H4 (cell line): ENCODE results near the gene UCN2. TPM values are rescaled to one million over a fixed set of nuclear protein-coding genes. Genes with fewer than 3 reads are reported as not detected.
A peak's percentile ranks its signal among the peaks of the same experiment; 100 is the strongest.

ENCODE experiments used
- DNase-seq: peaks from one replicate; pipeline ENCODE4 v3.0.0-alpha.2; 2015; ENCODE audit warnings: low spot score
- total RNA-seq: library from RNA; depleted of rRNA; stranded (reverse); fragments of >200 nt; shearing (Covaris generic); gene quantifications from 2 replicates; pipeline ENCODE4 v1.2.3, GENCODE V29; 2014; rRNA removed

UCN2 gene
- total RNA-seq = 0.29 and 0.56 TPM in 2 replicates

GRCh38 chr3:48563382-48563918 is at the start of gene UCN2:
Gene UCN2 (minus strand): TSS chr3:48563781. CDS start chr3:48563124, 657 bp downstream.
- no peak for DNase-seq

DNA sequence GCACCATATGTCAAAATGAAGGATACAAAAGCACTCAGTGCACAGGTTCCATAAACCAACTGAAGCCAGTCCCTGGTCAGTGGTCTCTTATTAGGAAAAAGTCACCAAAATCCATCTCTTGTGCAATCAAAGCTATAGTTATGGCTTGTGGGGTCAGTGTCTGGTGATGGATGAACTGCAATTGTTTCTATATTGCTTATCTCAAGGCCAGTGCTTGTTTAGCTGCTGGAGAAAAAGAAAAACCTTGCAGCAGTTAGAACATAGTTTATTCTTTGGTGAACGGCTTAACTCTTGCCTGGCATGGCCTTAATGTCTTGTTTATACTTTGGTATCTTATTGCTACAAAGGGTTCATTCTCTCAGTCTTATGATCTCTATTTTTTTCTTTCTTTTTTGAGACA is 48.7 kb upstream of the UCN2 start:
- no peak for DNase-seq

DNA sequence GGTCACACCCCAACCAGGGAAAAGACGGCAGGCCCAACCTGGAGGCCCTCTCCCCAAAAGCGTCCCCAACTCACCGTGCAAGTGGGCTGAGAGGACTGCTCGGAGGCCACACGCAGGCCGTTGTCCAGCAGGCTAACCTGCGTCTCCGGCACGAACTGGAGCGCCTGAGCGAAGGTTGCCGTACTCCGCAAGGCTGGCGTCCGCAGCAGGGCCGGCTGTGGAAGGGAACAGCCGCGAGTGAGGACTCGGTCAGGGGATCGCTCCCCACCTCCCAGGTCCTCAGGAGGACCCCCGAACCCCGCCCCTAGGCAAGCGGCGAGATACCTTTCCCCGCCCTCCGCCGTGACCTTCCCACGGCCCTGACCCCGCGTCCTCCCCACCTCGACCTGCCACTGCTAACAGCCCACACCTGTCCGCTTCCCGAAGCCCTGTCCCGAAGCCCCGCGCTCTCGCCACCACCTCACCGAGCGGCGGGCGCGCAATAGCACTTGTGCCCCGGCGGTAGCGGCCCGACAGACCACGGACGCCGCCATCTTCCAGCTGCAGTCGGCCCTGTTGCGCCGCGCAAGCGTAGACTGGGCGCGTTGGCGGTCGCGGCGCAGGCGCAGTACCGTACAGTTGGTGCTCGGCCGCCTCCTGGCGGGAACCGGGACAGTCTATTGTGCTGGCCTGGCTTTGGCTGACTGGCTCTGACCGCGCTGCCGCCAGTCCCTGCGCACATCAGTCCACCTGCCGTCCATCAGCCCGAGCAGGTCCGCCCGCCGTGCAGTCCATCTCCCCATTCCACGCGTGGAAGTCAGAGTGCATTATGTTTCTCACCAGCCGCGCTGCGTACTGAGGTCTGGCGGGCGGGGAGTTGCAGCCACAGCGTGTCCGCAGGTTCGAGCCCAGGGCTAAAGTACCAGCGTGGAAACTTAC is 45.8 kb upstream of the UCN2 start, which contains the start of gene UQCRC1:
Gene UQCRC1 (minus strand): TSS at position 559 of the 918 bp plus-strand sequence. CDS start 26 bp downstream, at position 533.
- peak; percentile 82 for DNase-seq

GRCh38 chr3:48607519-48607918 is 43.9 kb upstream of the UCN2 start:
- DNase-seq = no peak

GRCh38 chr3:48601622-48601994 is 38.0 kb upstream of the UCN2 start:
- DNase-seq = no peak

DNA sequence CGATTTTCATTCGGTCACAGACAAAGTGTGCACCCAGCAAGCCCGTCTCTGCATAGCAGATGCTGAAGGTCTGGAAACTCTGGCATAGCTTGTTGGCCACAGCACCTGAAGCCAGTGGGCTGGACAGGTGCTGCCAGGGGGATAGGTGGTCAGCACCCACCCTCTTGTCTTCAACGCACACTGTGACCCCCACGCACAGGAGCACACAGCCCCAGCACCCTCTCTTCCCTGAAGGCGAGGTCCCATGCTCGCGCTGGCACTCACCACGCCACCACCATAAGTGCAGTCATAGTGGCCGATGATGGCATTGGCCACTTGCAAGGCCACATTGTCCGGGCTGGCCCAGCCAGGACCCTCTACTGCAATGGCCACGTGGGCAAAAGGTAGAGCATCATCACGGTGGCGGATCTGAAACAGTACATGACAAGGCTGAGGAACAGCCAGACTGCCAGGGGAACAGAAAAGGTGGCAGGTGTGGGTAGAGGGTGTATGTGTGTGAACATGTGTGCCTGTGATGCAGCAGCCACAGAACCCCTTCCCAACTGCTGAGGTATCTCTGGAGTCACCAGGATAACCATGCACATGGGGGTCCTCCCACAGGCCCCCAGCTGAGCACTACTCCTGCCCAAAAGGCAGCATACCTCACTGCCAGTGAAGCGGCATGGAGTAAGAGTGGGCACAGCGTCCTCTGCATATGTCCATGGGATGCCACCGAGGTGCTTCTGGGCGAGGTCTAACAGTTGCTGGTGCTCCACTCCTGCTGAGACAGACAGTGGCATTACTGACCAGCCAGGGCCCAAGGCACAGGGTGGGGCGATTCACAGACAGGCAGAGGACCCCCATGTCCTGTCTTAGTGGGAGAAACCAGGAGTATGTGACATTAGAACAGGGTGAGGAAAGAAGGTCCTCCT is 37.4 kb upstream of the UCN2 start:
- no peak for DNase-seq

- DNase-seq = no peak
Measured at GRCh38 chr3:48599509-48600285, 36.1 kb upstream of the UCN2 start.

- DNase-seq = no peak
Measured at GRCh38 chr3:48599077-48599501, 35.5 kb upstream of the UCN2 start.

- DNase-seq = peak; percentile 90
Measured at GRCh38 chr3:48598323-48599076, 34.9 kb upstream of the UCN2 start.

- no peak for DNase-seq
Measured at GRCh38 chr3:48597408-48597800, 33.8 kb upstream of the UCN2 start.

- no peak for DNase-seq
Measured at GRCh38 chr3:48596676-48597407, 33.3 kb upstream of the UCN2 start.

- no peak for DNase-seq
Measured at GRCh38 chr3:48596157-48596556, 32.6 kb upstream of the UCN2 start.

GRCh38 chr3:48595526-48596121 is 32.0 kb upstream of the UCN2 start:
- peak; percentile 83 for DNase-seq

DNA sequence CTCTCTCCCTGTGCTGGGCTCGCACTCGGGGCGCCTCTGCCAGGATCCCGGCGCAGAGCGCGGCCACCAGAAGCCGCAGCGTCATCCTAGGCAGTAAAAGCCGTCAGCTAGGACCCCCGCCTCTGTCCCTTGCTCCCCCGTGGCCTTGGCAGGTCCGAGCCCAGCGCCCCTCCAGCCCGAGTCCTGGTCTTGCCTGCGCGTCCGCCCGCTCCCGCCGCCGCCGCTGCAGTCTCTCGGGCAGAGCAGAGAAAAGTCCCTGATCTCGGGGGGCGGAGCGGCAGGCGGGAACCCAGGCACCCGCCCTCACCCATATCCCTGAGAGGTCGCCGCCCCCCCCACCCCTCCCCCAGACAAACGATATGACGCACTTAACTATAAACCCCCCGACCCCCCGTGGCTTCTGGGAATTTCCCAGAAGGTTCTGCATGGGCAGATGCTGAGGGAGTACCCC is 31.5 kb upstream of the UCN2 start, which contains the start of gene COL7A1:
Gene COL7A1 (minus strand): TSS at position 255 of the 451 bp plus-strand sequence. CDS start 170 bp downstream, at position 85.
- no peak for DNase-seq

GRCh38 chr3:48594417-48595049 is 31.0 kb upstream of the UCN2 start:
- no peak for DNase-seq

- DNase-seq = no peak
Measured at GRCh38 chr3:48593337-48593736, 29.8 kb upstream of the UCN2 start.

DNA sequence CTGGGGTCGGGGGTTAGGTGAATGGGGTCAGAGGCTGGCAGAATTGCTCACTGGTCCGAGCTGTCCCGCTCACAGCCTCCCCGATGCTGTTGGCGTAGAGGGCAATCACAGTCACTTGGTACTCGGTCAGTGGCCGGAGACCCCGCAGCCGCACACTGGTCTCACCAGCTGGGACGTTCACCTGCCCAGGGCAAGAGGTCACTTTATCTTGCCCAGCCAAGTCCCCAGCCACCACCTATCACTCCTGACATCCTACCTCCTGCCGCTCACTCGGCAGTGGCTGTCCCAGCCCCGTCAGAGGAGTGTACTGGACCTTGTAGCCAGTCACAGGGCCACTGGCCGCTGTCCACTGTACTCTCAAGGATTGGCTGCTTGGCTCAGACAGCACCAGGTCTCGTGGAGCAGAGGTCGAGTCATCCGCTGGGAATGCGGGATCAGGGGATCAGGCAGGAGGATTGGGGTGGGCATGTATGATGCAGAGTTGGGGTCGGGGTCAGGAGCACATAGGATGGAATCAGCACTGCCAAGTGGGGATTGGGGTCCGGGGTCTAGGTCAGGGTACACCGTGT is 29.0 kb upstream of the UCN2 start:
- DNase-seq = no peak

DNA sequence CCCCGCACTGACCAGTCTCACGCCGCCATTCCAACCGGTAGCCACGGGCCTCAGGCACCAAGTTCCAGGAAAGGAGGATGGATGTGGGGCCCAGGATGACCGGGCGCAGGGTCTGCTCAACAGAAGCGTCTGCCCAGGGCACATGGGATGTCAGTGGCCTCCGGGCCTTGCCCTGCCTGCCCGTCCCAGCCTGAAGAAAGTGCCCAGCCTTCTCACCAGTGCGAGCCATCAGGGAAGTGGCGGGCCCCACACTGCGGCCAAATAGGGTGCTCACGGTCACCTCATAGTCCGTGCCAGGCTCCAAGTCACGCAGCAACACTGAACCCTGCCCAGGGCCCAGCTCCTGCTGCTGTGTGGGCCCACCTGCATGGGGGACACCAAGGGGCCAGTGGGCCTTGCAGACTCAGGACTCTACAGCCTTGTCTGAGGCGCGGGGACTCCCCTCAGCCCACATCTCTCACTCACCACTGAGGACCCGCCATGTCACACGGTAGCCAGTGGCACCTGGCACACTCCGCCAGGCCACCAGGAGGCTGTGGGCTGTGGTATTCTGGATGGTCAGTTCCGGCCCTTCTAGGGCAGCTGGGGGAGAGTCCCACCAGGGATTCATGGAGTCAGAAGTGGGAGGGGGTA is 28.4 kb upstream of the UCN2 start:
- DNase-seq = no peak
